Activated CD4-positive, alpha-beta T cell treated with anti-CD3 and anti-CD28 coated beads, Interleukin-2, amount 50 U/mL, for 16 hours (primary cell): ENCODE measurements around the gene COL26A1.

Experiments
- DNase-seq: peaks from one replicate; pipeline ENCODE4 v3.0.0-alpha.2; 2020

COL26A1 gene

DNA sequence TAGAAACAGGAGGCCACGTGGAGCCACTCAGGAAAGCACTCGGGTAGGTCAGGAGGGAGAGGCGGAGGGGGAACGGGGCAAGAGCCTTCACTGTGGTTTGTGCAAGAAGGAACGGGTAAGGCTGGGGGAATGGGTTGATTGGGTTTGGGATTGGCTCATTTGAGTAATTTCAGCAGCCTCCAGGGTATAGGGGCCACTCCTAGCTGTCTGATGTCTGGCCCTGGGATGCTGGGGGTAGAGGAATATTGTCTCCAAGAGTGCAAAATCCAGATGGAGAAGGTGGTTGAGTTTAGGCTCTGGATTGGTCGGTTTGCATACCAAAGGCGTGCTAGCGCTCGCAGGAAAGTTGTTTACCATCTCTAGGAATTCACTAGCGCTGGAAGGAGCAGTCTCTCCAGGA lies 219.2 kb downstream of the COL26A1 start:
- DNase-seq, result no peak

DNA sequence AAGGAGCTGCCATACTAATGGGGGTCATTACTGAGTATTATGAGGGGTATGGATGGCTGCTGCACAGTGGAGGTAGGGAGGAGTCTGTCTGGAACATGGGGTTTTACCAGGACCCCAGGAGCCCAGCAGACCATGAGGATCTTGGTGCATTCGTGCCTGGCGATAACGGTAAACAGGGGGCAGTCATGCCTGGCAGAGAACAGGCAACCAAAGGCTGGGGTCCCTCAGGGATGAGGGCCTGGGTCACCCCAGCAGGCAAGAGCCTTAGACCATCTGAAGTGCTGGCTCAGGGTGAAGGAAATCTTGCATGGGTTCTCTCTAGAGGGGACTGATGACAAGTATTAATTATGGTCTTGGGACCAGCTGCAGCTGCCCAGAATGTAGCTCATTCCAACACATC lies 220.3 kb downstream of the COL26A1 start:
- no peak for DNase-seq

DNA sequence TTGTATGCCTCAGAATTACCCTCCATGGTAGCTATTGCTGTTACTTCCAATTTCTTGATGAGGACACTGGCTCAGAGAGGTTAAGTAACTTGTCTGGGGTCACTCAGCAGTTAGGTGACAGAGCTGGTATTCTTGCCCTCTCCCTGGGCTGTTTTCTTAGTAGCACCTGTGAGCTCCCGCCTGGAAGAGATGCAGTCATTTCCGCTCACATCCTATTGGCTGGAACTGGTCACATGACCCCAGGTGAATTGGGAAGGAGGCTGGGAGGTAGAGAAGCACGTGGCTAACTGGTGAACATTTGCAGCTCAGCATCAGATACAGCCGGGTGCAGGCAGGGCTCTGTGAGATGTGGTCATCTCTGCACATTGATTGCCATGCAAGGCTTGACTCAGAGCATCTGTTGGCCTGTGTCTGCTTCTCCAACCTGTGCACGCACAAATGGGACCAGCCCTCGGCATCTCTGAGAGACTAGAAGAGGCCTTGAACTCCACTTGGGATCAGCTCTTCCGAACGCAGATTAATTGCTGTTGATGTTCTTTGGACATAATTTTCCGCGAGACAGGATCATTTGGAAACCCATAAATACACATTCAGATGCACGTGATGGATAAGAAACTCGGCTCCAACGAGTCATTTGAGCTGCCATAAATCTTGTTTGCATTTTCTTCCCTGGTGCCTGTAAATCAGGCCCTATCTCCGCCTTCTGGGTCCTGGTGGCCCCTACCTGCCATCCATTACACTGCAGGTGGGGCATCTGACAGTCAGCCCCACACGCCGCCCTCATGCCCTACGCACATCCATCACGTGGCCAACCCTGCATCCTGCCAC lies 223.6 kb downstream of the COL26A1 start:
- no peak for DNase-seq

DNA sequence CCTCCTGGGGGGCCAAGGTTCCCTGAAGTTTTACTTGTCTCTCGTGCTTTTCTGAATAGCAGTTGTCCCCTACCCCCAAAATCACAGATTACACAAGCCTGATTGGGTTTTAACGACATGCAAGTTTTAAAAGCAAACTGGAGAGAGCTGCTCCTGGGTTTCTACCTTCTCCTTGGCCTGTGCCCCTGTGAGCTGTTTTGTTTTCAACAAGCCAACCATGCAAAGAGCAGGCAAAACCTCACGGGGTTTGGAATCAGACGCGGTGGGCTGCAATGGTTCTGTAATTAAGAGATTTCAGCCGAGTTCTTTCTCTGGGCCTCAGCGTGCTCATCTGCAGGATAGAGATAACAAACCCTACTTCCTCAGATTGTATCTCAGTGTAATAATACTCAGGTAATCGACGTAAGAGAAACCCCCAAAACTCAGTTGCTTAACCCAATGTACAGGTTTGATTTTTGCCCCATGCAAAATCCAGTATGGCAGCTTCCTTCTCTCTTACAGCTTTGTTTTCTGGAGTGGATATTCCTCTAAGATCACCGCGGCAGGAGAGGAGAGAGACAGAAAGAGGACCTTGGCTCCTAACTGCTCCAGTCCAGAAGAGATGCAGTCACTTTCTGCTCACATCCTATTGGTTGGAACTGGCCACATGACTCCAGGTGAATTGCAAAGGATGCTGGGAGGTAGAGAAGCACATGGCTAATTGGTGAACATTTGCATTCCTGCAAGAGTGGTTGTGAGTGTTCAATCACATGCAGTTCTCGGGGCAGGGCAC lies 224.4 kb downstream of the COL26A1 start:
- DNase-seq, result no peak

DNA sequence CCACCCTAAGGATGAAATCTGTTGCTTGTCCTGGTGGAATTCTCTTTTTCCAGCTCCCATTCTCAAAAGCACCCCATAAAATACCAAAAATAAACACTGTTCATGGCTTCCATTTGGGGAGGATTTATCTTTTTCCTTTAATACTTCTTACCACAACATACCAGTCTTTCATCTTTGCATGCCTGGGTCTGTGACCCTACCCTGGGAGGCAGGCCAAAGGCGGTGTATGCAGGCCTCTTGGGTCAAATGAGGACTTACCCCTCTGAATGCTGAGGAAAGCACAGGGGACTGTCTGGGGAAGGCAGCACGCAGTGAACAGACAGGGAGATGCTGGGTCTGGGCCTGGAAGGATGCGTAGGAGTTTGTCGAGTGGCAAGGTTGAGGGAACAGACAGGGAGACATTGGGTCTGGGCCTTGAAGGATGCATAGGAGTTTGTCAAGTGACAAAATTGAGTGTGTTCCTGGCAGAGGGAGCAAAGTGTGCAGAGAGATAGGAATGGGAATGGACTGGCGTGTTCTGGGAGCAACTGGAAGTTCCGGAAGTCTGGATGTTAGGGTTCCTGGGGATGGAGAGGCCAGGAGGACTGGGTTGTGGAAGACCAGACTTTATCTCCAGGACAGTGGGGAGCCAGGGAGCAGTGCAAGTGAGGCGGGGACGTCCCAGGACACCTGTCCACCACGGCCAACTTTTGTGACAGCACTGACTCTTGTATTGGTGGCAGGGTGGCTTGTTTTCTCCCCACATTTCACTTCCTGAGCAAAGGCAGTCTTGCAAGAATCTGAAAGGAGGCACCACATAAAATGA lies 225.7 kb downstream of the COL26A1 start:
- no peak for DNase-seq

DNA sequence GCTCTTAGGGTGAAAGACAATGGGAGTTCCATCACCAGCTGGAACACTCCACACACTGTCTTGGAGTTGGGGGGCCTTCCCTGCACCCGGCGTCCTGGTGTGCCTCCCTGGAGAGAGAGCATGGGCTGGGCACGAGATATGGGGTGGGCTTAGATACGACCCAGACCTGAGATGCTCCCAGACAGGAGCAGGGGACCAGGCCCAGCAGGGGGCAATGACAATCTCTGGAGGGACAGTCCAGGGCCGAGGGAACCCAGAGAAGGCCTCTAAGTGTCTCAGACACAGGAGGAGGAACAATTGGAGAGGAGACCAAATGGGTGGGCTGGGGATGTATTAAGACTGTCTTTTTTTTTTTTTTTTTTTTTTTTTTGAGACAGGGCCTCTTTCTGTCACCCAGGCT lies 226.4 kb downstream of the COL26A1 start:
- DNase-seq, result no peak

DNA sequence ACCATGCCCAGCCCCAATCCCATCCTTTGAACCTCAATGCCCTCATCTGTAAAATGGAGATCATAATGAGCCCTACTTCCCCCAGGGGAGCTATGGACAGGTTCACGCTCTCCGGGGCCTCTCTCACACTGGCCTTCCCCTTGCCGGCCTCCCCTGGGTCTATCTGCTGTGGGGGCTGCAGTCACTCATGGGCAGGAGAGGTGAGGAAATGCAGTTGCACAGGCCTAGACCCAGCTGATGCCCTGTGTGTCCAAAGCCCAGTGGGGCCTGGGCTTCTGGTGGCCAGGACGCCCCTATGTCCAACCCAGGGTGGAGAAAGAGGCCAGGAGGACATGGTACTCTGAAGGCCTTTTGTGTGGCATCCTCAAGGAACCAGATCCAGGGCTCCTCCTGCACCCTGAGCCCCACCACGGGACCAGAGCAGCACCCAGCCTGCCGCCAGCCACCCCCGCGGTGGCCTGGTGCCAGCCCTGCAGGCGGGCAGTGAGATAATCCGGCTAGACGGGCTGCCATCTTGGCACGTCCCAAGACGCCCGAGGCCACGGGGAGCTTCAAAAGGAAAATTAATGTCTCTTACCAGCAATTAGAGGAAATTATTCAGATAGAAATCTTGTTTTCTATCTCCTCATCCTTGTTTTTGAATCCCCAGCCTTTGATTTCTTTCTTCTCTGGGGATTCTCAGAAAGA lies 227.4 kb downstream of the COL26A1 start:
- no peak for DNase-seq

DNA sequence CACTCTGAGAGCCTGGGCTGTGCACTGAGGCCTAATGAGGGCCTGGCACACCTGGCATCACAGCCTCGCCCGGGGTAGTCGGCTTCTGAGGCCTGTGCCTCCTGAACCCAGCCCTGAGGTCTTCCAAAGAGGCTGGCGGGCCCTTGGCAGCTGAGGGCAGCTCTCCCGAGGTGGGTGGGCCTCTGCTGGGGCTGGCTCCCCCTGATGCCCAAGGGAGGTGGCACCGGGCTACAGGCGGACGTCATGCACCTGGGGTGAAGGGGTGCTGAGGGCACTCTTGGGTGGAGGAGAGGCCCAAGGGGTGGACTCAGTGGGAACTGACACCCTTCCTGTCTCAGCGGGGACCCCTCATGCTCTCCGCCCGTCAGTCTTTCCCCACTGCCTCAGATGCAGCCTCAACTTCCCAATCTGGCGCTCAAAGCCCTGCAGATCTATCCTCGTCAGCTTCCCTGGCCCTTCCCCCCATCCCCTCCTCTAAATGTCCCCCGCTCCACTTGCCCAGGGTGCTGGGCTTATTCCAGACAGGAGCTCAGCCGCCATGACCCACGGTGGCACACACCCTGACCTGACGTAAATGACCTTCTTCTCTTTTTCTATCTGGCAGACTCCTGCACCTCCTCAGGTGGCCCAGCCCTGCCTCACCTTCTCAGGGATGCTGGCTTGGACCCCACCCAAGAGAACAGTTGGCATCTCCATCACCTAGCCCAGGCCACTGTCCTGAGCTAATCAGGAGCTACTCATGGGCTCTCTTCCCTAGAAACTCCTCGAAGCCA lies 228.2 kb downstream of the COL26A1 start:
- DNase-seq, result no peak

DNA sequence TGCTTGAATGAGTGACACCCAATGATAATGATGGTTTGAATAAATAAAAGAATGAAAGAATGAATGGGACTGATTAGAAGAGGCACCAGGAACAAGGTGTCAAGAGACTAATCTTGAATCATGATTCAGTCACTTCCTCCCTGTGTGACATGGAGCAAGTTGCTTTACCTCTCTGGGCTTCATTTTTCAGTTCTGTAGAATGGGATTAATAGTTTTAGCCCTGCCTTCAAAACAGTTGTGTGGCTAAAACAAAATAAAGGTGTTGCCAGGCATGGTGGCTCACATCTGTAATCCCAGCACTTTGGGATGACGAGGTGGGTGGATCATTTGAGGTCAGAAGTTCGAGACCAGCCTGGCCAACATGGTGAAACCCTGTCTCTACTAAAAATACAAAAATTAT lies 228.8 kb downstream of the COL26A1 start:
- no peak for DNase-seq

DNA sequence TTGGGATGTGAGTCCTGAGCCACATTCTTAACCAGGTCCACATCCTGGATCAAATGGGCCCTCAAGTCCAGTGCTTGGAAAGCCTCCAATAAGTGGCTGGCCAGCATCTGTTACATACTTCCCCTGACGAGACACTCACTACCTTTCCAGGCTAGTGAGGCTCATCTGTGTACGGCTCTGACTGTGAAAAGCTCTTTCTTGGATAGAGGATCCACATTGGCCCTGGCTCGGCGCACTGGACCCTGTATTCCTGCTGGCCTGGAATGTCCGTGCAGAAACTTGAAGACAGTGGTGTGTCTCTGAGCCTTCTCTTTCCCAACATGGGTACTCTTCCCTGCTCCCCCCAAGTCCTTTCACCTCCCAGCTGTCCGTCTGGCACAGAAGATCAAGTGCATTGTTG lies 230.9 kb downstream of the COL26A1 start:
- DNase-seq, result no peak

DNA sequence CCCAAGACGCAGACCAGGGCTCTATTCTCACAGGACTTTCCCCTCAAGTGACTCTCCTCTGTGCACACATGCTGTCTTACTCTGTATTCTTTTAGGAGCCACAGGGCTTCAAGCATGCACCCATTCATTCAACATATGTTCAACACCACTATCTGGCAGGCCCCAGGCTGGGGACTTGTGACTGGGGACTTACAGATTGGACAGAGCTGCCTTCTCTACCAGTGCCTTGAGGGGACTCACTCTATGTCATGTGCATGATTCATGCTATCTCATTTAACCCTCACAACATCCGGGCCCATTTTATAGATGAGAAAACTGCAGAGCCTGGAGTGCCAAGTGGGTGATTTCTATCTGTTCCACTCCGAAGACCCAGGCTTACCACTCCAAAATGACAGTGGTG lies 232.1 kb downstream of the COL26A1 start:
- no peak for DNase-seq

DNA sequence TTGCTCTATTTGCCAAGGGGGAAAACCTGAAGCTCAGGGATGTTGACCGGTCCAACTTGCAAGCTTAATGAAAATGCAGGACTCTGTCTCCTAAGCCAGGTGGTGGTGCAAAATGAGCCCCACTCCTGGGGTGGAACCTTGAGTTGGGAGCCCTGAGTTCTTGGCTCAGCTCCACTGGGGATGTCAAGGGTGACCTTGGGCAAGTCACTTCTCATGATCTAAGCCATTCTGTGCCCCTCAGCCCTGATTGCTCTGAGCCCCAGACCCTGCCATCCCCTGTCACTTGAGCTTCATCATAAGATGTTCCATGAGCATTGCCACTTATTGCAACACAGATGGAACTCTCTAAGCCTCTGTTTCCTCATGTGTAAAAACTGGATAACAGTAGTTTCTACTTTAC lies 232.6 kb downstream of the COL26A1 start:
- DNase-seq, result no peak

DNA sequence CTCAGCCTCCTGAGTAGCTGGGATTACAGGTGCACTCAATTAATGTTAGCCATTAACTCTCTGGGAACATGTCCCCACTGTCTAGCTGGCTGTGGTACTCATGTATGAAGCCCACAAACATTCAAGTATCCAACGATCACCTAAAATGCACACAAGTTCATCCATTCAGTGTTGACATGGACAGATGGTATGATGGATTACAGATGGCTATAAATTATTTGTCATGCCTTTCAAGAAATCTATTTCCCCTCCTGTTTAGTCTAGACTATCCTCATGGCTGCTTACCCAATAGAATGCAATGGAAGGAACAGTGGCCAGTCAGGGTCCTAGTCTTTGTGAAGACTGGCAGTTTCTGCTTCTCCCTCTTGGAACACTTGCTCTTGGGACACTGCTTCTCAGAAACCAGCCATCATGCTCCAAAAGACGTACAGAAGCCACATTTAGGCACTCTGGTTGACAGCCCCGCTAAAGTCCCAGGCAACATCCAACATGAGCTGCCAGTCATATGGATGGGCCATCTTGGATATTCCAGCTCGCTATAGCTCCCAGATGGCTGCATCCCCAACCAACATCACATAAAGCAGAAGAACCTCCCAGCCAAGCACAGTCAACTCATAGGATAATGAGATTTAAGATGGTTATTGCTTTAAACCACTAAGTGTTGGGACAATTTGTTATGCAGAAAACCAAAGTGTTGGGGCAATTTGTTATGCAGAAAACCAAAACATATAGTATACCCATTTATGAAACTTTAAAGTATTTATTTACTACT lies 233.3 kb downstream of the COL26A1 start:
- no peak for DNase-seq

DNA sequence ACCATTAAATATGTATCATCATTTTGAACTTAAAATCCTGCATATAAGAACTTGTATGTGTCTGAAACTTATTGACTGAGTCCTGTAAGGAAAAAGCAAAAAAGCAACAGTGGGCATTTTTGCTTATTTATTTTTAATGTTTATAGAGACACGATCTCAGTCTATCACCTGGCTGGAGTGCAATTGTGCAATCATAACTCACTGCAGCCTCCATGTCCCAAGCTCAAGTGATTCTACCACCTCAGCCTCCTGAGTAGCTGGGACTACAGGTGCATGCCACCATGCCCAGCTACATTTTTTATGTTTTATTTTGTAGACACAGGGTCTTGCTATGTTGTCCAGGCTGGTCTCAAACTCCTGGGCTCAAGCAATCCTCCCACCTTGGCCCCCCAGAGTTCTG lies 234.2 kb downstream of the COL26A1 start:
- DNase-seq, result no peak

DNA sequence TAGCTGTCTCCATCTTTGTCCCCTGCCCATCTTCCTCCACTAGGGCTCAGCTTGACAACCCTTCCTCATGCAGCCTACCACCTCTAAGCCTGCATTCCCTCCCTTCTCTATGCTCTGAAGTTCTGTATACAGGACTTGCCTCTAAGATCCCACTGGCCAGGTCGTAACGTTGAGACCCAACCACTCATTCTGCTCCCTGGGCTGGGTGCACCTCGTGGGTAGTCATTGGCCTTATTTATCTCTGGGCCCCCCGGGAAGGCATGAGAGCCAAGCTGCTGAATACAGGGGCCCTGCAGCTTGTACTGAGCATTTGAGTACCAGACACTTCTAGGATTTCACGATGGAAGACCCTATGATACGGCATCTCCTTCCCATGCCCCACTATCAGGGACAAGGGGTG lies 235.3 kb downstream of the COL26A1 start:
- DNase-seq, result no peak

DNA sequence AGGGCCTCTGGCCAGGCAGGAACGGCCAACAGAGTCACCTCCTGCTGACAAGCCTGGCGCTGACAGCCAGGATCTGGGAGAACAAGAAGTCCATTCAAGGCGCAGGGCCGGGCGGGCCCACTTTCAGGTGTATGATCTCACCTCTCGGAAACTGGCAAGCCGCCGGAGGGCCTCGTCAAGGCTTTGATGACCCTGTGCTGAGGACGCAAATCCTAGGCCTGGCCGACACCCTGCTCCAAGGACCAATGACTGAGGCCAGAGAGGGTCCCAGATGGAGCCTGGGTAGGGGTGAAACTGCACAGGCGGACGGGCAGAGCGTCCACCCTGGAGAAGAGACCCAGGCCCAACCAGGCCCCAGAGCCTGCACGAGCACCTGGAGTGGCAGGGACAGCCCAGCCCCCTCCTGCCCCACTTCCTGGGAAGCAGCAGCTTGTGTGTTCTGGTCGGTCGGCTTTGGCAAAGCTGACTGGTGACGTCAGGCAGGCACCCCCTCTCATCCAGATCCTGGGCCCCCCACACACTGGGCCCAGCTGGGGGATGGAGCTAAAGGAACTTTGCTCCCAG lies 235.8 kb downstream of the COL26A1 start:
- DNase-seq, result no peak

DNA sequence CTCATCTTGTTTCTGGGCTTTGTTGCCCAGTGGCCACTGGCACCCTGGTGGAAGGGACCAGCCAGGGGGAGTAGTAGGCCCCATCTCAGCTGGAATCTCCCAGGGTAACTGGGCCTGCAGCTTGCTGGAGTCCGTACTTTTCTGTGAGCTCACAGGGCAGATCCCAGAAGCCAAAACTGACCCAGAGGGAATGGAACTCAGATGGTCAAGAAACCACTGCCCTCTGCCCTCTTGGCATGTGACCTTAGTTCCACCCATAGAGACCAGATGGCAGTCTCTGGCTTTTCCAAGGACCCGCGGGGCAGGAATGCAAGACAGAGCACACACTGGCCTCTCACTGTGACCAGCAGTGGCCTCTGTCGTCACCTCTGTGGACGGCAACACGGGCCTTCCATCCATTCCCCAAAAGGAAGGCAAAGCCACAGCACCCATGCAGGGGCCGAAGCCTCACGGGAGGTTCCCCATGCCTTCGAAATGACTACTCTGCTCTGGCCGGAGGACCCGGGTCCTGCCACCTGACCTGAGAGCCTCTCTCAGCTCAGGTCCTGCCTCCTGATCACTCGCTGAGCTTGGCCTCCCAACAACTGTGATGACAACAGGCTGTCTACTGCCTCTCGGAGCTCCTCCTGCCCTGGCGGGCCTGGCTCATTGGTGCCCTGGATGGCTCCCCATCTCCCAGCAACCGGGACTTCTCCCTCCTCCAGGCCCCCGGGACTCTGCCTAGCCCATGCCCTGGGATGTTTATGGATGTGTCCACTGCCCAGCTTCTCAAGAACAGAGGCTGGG lies 236.5 kb downstream of the COL26A1 start:
- no peak for DNase-seq

DNA sequence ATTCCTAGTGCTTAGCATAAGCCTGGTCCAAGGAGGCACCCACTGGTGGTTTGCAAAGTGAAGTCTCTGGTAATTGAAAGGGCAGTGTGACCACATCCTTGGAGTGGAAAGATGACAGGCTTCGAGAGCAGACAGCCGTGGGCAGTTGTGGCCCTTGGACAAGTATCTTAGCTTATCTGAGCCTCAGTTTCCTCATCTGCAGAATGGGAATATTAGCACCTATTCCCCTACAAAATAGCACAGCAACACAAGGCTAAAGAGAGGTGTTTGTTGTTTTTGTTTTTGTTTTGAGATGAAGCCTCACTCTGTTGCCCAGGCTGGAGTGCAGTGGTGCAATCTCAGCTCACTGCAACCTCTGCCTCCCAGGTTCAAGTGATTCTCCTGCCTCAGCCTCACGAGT lies 237.1 kb downstream of the COL26A1 start:
- DNase-seq, result no peak

DNA sequence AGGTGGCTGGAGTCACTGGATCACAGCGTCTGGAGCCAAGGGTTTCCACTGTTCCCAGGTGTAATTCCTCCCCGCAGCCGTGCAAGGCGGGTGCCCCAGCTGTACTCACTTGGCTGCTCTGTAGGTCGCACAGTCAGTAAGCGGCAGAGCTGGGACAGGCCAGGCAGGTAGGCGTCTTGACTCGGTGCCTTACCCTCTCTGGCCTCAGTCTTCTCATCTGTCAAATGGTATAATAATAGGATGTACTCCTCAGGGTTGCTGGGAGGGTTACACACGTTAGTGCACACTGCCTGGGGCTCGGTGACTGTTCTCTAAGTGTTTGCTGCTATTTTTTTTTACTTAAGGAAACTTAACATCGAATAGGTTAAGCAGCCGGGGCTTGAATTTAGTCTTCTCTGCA lies 239.4 kb downstream of the COL26A1 start:
- no peak for DNase-seq
